ENCODE measurements around the gene UBE2U. TPM values are rescaled to one million over a fixed set of nuclear protein-coding genes. Genes with fewer than 3 reads are reported as not detected.

UBE2U gene
- polyA plus RNA-seq, 1 donor from 2014 or later = not detected

GRCh38 chr1:64209221-64209620 is 5.8 kb downstream of the UBE2U start:
- H3K4me3 ChIP-seq (ENCODE audit: low read length) = no peak overlapping the region
- H3K9ac ChIP-seq (ENCODE audit: low read length) = no peak overlapping the region
- H3K9me3 ChIP-seq (ENCODE audit: low read length) = no peaks in the 10 kb centered on the region
- no peaks in the 10 kb centered on the region for H3F3A ChIP-seq (ENCODE audit: insufficient read depth, low read length, poor library complexity, severe bottlenecking)
- no peaks in the 10 kb centered on the region for H3K27me3 ChIP-seq (ENCODE audit: insufficient read depth, low read depth, low read length)
- no peaks in the 10 kb centered on the region for H3K9me2 ChIP-seq (ENCODE audit: insufficient read depth, low read length)
- no peak overlapping the region for H2AFZ ChIP-seq (ENCODE audit: low read depth, low read length)
- TF ChIP-seq CTCF (IDR thresholded peaks at IDR 0.05; ENCODE audit: poor library complexity, severe bottlenecking) (no peak), EZH2 (IDR thresholded peaks at IDR 0.05; ENCODE audit: borderline replicate concordance, insufficient read depth, low read length, poor library complexity, severe bottlenecking) (no peak), SMC3 (conservative IDR thresholded peaks at IDR 0.05; ENCODE audit: poor library complexity) (no peak), RAD21 (conservative IDR thresholded peaks at IDR 0.05) (no peak), TAF1 (IDR thresholded peaks at IDR 0.05; ENCODE audit: low read depth) (no peak)
- H3K79me2 ChIP-seq (replicated peaks; ENCODE audit: insufficient read depth, low read length) = no peaks in the 10 kb centered on the region
- no peak overlapping the region for H3K4me2 ChIP-seq (ENCODE audit: low read length)
- no peak overlapping the region for H3K27ac ChIP-seq (ENCODE audit: low read length)
- H3K36me3 ChIP-seq (ENCODE audit: insufficient read depth, low read length) = no peaks in the 10 kb centered on the region
- H4K20me1 ChIP-seq (ENCODE audit: insufficient read depth) = no peaks in the 10 kb centered on the region

- no peaks in the 10 kb centered on the region for H3K27me3 ChIP-seq (ENCODE audit: insufficient read depth, low read depth, low read length)
- H3K27ac ChIP-seq (ENCODE audit: low read length) = no peak overlapping the region
- H3K9me2 ChIP-seq (ENCODE audit: insufficient read depth, low read length) = no peaks in the 10 kb centered on the region
- H3K9ac ChIP-seq (ENCODE audit: low read length) = no peak overlapping the region
- no peak for TF ChIP-seq POLR2AphosphoS5 (IDR thresholded peaks at IDR 0.05)
- H4K20me1 ChIP-seq (ENCODE audit: insufficient read depth) = no peaks in the 10 kb centered on the region
- no peak overlapping the region for H3K4me3 ChIP-seq (ENCODE audit: low read length)
- no peaks in the 10 kb centered on the region for H3K36me3 ChIP-seq (ENCODE audit: insufficient read depth, low read length)
- no peak overlapping the region for H2AFZ ChIP-seq (ENCODE audit: low read depth, low read length)
- H3F3A ChIP-seq (ENCODE audit: insufficient read depth, low read length, poor library complexity, severe bottlenecking) = no peaks in the 10 kb centered on the region
- no peak overlapping the region for H3K4me2 ChIP-seq (ENCODE audit: low read length)
- H3K9me3 ChIP-seq (ENCODE audit: low read length) = no peaks in the 10 kb centered on the region
- no peaks in the 10 kb centered on the region for H3K79me2 ChIP-seq (replicated peaks; ENCODE audit: insufficient read depth, low read length)
Measured at GRCh38 chr1:64212031-64212430, 8.6 kb downstream of the UBE2U start.

DNA sequence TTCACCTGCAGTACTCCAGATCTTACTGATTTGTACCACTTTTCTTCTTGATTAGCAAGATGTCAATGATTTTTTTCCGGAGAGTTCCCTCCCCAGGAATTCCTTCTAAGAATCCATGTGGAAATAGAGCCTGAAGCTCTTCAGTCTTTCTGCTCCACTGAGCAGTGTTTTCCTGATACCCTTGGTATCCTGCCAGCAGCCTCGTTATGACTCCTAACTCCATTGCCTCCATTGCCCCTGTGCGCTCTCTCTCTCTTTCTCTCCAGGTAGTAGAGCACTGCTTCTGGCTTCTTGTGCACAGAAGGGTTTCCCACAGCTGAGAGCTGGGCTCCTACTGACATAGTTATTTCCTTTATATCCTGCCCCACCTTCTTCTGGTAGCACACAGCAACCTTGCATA is 12.2 kb downstream of the UBE2U start:
- Histone ChIP-seq H3K4me3 (ENCODE audit: low read length) (no peak overlapping the region), H4K20me1 (ENCODE audit: insufficient read depth) (no peaks in the 10 kb centered on the region), H3K79me2 (replicated peaks; ENCODE audit: insufficient read depth, low read length) (no peaks in the 10 kb centered on the region), H3K9ac (ENCODE audit: low read length) (no peak overlapping the region), H3K36me3 (ENCODE audit: insufficient read depth, low read length) (no peaks in the 10 kb centered on the region), H3F3A (ENCODE audit: insufficient read depth, low read length, poor library complexity, severe bottlenecking) (no peaks in the 10 kb centered on the region), H3K9me3 (ENCODE audit: low read length) (no peaks in the 10 kb centered on the region), H3K4me2 (ENCODE audit: low read length) (no peak overlapping the region), H3K27me3 (ENCODE audit: insufficient read depth, low read depth, low read length) (no peaks in the 10 kb centered on the region), H3K27ac (ENCODE audit: low read length) (no peak overlapping the region), H2AFZ (ENCODE audit: low read depth, low read length) (no peak overlapping the region), H3K9me2 (ENCODE audit: insufficient read depth, low read length) (no peaks in the 10 kb centered on the region)
- TF ChIP-seq SMC3 (conservative IDR thresholded peaks at IDR 0.05; ENCODE audit: poor library complexity) (no peak), EZH2 (IDR thresholded peaks at IDR 0.05; ENCODE audit: borderline replicate concordance, insufficient read depth, low read length, poor library complexity, severe bottlenecking) (no peak), EP300 (conservative IDR thresholded peaks at IDR 0.05; ENCODE audit: poor library complexity, severe bottlenecking) (no peak), CTCF (IDR thresholded peaks at IDR 0.05; ENCODE audit: poor library complexity, severe bottlenecking) (no peak), REST (IDR thresholded peaks at IDR 0.05; ENCODE audit: borderline replicate concordance) (no peak), MXI1 (conservative IDR thresholded peaks at IDR 0.05; ENCODE audit: poor library complexity, severe bottlenecking) (no peak), TAF1 (IDR thresholded peaks at IDR 0.05; ENCODE audit: low read depth) (no peak)
